22Rv1 (cell line): ENCODE measurements around the gene KIF26B.

Experiments
- H3K27ac ChIP-seq: fragments of 450-650 bp; 2 replicates; pipeline ENCODE4 v1.5.1; 2017
- ZFX ChIP-seq: fragments of 450-650 bp; IDR thresholded peaks from 2 replicates; pipeline ENCODE4 v1.6.1; 2017; ENCODE audit warnings: antibody characterized with exemption, borderline replicate concordance
- TF ChIP-seq, protein P1 (sequence below): fragments of 450-650 bp; IDR thresholded peaks from 2 replicates; pipeline ENCODE4 v1.5.1; 2017; ENCODE audit warnings: mild to moderate bottlenecking

The KIF26B gene

GRCh38 chr1:245247801-245248200 is 93.0 kb downstream of the KIF26B start:
- no peak for TF ChIP-seq ZFX
- TF ChIP-seq, protein P1, sequence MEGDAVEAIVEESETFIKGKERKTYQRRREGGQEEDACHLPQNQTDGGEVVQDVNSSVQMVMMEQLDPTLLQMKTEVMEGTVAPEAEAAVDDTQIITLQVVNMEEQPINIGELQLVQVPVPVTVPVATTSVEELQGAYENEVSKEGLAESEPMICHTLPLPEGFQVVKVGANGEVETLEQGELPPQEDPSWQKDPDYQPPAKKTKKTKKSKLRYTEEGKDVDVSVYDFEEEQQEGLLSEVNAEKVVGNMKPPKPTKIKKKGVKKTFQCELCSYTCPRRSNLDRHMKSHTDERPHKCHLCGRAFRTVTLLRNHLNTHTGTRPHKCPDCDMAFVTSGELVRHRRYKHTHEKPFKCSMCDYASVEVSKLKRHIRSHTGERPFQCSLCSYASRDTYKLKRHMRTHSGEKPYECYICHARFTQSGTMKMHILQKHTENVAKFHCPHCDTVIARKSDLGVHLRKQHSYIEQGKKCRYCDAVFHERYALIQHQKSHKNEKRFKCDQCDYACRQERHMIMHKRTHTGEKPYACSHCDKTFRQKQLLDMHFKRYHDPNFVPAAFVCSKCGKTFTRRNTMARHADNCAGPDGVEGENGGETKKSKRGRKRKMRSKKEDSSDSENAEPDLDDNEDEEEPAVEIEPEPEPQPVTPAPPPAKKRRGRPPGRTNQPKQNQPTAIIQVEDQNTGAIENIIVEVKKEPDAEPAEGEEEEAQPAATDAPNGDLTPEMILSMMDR, result no peak
- no peak overlapping the region for H3K27ac ChIP-seq

- no peak for TF ChIP-seq ZFX
- TF ChIP-seq, protein P1, result no peak
- H3K27ac ChIP-seq, result no peak overlapping the region
These were observed 93.5 kb downstream of the KIF26B start for GRCh38 chr1:245248231-245248731.

DNA sequence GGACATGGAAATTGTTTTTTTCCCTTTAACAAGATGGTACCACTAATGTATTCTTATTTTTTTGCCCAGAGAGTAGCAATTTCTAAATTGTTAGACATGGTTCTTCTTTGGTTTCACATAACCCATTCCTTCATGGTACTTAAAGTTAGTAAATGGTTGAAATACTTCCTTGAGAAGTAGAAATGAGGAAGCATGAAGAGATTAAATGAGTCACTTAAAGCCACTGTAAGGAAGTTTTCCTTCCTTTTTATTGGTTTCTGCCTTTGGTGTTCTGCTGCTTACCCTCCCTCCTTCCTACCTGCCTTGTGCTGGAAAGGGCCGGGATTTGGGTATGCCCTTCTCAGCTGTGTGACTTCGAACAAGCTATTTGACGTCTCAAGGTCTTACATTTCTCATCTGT is 101.0 kb downstream of the KIF26B start:
- H3K27ac ChIP-seq, result no peak overlapping the region
- TF ChIP-seq, protein P1, result no peak
- no peak for TF ChIP-seq ZFX

GRCh38 chr1:245256528-245256927 is 101.7 kb downstream of the KIF26B start:
- H3K27ac ChIP-seq, result no peak overlapping the region

DNA sequence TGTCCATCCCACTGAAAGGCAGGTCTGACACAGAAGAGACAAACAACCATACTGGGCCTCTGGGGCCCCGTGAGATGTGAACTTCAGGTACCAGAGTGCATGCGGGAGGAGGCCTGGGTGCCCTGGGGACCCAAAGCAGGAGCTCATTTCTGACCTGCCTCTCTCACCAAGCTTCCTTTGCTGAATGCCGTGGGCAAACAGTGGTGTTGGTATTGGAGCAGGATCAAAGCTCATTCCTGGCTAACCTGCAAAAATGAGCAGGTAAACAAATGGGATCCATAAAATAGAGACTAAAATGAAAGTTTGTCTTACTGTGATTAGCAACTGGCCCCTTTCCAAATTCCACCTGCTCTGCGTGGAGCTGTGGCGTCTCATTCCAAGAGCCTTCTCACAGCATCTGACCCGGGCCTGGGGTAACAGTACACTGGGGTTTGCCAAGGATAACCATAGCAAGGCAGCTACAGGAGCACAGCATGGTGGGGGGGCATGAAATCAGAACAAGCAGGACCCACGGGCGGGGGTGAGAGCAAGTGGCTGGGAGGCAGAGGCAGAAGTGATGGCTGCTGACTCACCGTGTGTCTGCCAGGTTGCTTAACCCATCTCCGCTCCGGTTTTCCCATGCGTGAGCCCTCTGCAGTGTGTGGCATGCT is 103.6 kb downstream of the KIF26B start:
- no peak overlapping the region for H3K27ac ChIP-seq
- TF ChIP-seq ZFX, result no peak
- TF ChIP-seq, protein P1, result no peak

More at GRCh38 chr1:245256528-245256927, 101.7 kb downstream of the KIF26B start:
- TF ChIP-seq, protein P1, result no peak

GRCh38 chr1:245260110-245260882 is 105.5 kb downstream of the KIF26B start:
- no peak for TF ChIP-seq ZFX
- TF ChIP-seq, protein P1, result no peak
- no peak overlapping the region for H3K27ac ChIP-seq

- no peak for TF ChIP-seq ZFX
- TF ChIP-seq, protein P1, result no peak
- H3K27ac ChIP-seq, result no peak overlapping the region
These were observed 106.1 kb downstream of the KIF26B start for GRCh38 chr1:245260883-245261282.
